NCI-H2227 treated with DMSO at 0.1 percent for 48 hours (cell line): ENCODE results near the gene IRF1.

Experiments used
- DNase-seq: peaks from one replicate; lab custom pipeline; 2025; lab: John Stamatoyannopoulos, UW

Gene IRF1

DNA sequence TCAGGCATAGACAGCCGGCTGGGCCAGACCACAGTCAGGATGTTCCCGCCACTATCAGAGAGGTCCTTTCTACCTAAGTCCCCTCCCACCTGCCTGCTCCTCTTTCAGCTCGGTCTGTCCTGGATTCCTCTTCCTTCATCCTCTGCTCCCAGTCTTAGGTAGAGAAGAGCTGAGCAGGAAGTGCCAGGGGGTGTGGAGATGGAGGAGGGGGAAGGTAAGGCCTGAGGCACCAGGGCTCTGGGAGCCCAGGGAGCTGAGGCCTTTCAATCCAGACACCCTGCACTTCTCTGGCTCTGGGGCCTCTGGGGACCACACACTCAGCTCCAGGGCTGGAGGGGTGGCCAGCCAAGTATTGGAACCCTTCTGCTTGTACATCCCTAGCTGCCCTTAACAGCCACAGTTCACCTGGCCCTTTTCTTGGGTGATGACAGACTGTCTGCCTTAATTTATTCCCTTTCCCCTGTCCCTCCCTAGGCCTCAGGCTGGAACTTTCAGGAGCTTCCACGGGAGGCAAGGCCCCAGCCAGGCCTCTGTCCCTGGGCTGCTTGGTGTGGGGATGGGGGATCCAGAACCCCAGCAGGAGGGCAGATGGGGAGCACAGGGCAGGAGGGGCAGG, 15.6 kb downstream of the IRF1 start:
- no peak for DNase-seq

- DNase-seq, result no peak
These were observed 16.3 kb downstream of the IRF1 start for GRCh38 chr5:132474131-132474723.

GRCh38 chr5:132473668-132474067, 16.9 kb downstream of the IRF1 start:
- no peak for DNase-seq

GRCh38 chr5:132473019-132473531, 17.5 kb downstream of the IRF1 start:
- no peak for DNase-seq

DNA sequence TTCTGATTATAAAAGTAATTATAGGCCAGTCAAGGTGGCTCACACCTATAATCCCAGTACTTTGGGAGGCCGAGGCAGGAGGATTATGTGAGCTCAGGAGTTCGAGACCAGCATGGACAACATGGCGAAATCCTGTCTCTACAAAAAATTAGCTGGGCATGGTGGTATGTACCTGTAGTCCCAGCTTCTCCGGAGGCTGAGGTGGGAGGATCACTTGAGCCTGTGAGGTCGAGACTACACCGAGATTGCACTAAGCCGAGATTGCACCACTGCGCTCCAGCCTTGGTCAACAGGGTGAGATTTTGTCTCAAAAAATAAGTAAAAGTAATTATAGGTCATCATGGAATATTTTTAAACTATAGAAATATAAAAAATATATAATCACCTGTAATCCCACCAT, 18.1 kb downstream of the IRF1 start:
- no peak for DNase-seq

- no peak for DNase-seq
These were observed 18.6 kb downstream of the IRF1 start for GRCh38 chr5:132471944-132472343.

DNA sequence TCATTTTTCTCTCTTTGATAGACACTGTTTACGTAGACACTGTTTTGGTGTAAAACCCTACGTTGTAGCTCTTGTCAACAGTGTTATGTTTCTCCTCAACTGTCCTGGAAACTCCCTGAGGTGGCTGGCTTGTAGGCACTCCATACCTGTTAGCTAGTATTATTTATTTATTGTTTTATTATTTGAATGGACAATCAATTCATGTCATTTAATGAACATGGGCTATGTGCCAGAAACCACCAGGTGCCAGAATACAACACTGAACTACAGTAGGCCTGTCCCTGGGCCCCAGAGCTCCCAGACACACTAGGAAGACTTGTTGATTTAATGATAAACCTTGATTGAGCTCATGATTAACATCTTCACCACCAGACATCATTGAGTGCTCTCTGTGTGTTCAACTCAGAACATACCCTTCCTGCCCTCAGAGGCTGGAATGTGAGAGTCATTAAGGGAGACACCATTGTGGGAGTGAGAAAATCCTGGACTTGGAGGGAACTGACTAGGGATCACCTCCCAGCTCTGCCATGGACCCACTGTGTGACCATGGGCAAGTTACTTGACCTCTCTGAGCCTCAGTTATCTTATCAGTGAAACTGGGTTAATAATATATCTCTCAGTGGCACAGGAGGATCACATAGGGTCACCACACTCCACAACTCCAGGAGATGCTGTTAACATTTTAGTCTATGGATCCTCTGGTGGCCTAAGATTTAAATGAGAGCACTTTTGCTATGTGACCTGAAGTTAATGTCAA, 19.2 kb downstream of the IRF1 start:
- no peak for DNase-seq

- DNase-seq, result no peak
These were observed 20.0 kb downstream of the IRF1 start for GRCh38 chr5:132470596-132470995.

- no peak for DNase-seq
These were observed 20.6 kb downstream of the IRF1 start for GRCh38 chr5:132470010-132470392.

- DNase-seq, result no peak
These were observed 21.1 kb downstream of the IRF1 start for GRCh38 chr5:132469380-132470009.

DNA sequence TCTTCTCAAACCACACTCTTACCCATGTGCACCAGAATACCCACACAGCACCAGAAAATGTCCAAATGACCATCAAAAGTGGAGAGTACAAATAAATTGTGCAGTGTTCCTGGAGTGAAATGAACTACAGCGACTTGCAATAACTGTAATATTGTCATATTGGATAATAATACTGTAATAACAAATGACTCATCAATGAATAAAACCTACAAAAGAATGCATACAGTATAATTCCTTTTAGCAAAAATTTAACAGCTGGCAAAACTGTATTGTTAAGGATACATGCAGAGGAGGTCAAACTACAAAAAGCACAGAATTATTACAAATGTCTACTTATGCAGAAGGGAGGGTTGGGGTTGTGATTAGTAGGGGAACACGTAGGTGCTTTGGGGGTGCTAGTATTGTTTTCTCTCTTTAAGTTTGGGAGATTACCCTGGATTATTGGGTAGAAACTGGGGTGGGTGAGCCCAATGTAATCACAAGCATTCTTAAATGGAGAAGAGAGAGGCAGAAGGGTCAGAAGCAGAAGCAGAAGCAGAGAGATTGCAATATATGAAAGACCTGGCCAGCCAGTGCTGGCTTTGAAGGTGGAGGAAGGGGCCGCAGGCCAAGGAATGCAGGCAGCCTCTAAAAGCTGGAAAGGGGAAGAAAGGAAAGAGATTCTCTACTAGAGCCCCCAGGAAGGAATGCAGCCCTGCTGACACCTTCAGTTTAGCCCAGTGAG, 21.8 kb downstream of the IRF1 start:
- DNase-seq, result no peak

GRCh38 chr5:132467287-132467984, 23.1 kb downstream of the IRF1 start:
- no peak for DNase-seq

- no peak for DNase-seq
These were observed 23.9 kb downstream of the IRF1 start for GRCh38 chr5:132466433-132467286.

DNA sequence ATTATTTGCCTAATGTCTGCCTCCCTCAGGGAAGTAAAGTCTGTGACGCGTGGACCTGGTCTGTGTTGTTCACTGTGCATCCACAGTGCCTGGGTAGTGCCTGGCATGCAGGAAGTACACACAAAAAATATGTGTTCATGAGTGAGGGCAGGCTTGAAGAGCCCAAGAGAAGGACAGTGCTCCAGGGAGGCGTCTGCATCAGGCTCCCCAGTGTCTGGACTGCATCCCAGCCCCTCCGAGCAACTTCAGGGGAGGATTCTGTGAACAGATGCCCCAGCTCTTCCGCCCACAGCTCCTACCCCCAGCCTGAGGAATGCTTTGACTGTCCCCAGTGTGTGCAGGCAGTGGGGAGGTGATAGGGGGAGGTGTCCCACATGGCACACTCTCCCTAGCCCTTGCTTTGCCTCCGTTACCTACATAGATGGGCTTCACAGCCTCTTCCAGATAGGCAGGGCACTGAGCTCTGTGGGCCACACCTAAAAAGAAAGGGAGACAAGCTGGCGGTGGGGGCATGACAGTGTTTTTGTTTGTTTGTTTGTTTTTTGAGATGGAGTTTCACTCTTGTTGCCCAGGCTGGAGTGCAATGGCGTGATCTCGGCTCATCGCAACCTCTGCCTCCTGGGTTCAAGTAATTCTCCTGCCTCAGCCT, 25.4 kb downstream of the IRF1 start:
- DNase-seq, result no peak

DNA sequence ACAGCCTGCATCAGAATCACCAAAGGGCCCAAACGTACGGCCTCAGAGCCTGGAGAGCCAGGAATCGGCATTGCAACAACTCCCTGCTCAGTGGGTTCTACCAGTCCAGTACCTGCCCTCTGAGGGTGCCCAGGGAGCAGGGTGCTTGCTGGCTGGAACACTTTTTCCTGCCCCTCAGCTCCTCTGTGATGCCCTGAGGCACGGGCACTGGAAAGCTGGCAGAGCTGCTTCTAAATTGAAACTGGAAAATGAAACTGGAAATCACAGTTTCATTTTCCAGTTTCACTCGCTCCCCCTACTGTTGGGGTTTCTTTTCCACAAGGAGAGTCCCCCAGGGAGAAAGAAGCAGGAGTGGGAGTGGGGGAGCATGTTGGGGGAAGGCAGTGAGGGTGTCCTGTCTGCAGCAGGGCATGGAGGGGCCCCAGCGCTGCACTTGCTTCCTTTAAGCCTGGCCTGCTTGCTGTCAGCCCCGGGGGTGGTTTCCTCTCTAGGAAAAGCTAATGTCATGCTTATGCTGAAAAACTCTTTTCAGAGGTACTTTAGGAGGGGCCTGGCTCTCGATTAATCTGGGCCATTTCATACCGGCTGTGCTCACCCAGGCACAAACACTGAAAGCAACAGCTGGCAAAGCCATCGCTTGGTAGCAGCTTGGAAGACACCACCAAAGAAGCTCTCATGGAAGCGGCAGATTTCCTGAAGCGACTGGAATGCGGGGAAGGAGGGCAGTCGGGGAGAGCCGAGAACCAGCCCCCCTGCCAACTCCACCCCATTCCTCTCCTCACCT, 26.2 kb downstream of the IRF1 start:
- DNase-seq, result no peak

- no peak for DNase-seq
These were observed 26.8 kb downstream of the IRF1 start for GRCh38 chr5:132463811-132464155.

DNA sequence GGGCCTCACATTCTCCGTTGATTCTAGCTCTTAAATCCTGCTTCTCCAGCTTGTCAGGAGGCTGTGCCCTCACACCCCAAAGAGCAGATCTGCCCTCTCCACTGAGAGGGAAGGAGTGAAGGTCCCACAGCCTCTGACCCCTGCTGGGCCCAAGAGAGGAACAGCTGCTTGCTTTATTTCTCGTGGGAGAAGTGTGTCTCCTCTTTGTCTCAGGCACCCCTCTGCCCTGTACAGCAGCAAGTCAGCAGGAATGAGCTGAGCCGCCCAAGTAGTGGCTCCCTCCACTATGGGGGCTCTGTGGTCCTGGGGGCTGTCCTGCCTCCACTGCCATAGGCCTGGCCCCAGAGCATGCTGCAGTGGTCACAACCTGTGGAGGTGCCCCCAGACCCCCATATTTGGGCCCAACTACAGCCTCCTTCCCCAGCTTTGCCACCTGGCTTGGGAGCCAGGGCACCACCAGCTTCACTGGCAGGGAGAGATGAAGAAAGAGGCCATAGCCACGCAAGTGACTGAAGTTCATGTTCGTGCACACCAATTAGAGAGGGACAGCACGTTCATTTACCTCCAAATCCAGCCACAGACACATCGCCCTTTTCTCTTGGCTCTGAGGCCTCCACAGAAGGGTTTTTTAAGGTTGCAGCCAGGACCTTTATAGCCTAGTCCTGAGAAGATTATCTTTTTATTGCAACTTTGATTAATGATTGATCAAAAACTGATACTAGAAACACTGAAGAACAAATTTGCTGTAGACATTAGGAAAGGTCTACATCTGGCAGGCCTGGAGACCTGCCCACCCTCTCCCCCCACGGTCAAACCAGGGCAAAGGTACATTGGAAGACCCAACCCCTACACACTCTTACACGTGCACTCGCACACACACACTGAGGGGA, 27.5 kb downstream of the IRF1 start:
- no peak for DNase-seq

- no peak for DNase-seq
These were observed 28.2 kb downstream of the IRF1 start for GRCh38 chr5:132462333-132462732.
